Uterus (tissue), 2 donors: ENCODE data around the gene DENR.
"Not testable (repeated sequence)": the region's sequence is repeated elsewhere in the genome, so short reads cannot be mapped to it uniquely, and the experiment has no call there.

Source experiments
- CTCF ChIP-seq, 4 experiments: fragments of 200-600 bp in 2 of 4; fragments of 450-650 bp in 2 of 4; sonication (generic) in 2 of 4; IDR thresholded peaks; one replicate each; pipeline ENCODE4 v1.5.1; 2016 to 2019; ENCODE audit warnings: antibody characterized with exemption in 4 of 4, mild to moderate bottlenecking in 2 of 4, moderate library complexity in 1 of 4
- POLR2A ChIP-seq, 2 donors: fragments of 450-650 bp; IDR thresholded peaks; one replicate each; pipeline ENCODE4 v1.6.1; 2016; ENCODE audit warnings: antibody characterized with exemption in 2 of 2, mild to moderate bottlenecking in 1 of 2, moderate library complexity in 1 of 2

DNA sequence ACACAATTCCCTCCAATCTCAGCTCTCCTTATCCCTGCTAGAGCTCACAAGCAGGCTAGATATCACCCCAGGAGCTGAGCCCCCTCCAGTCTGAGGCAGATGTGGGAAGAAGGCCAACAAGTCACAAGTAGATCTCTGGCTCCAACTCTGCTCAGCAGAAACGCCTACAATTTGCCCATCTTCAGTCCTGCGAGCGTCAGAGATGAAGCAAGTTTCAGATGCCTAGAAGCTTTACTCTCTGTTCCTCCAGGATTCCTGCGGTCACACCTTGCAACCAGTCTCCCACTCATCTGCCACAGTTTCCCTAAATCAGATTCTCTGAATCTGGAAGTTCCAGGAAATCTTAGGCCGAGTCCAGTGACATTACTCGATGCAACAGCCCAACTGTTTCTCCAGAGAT lies 37.4 kb upstream of the DENR start:
- not testable (repeated sequence) for TF ChIP-seq POLR2A, CTCF (IDR thresholded peaks at IDR 0.05)
